Caco-2 (cell line): ENCODE measurements around the gene CAGE1. TPM values are rescaled to one million over a fixed set of nuclear protein-coding genes. Genes with fewer than 3 reads are reported as not detected.

Experiments used
- BruUV-seq: library from RNA; stranded (reverse); fragments of 400-500 nt; replicated peaks from 2 replicates; lab custom pipeline; 2021; lab: Mats Ljungman, UMichigan
- CTCF ChIA-PET: fragments of 300-600 bp; sonication (Branson Sonifier 250); formaldehyde crosslinking; loops from one replicate; lab custom pipeline; 2022; ENCODE audit warnings: antibody characterized with exemption; lab: Charles Lee
- POLR2A ChIA-PET: fragments of 300-600 bp; sonication (Branson Sonifier 250); formaldehyde crosslinking; loops from one replicate; lab custom pipeline; 2022; ENCODE audit warnings: antibody characterized with exemption; lab: Charles Lee
- DNase-seq, 2 experiments: peaks; one replicate each; pipeline versions ENCODE4 v3.0.0 to v3.0.0-alpha.2; 2020 to 2022
- H3K27me3 ChIP-seq: replicated peaks from 2 replicates; pipeline ENCODE4 v1.6.0; 2011; ENCODE audit warnings: low read length; ENCODE audit not compliant: control insufficient read depth, insufficient read depth
- H3K36me3 ChIP-seq: 2 replicates; pipeline ENCODE4 v1.5.1; 2011; ENCODE audit warnings: low read length; ENCODE audit not compliant: control insufficient read depth, insufficient read depth
- H3K4me1 ChIP-seq: fragments of 250-450 bp; sonication (Bioruptor Pico); 2 replicates; pipeline ENCODE4 v1.5.1; 2020; ENCODE audit warnings: mild to moderate bottlenecking
- H3K4me3 ChIP-seq: 2 replicates; pipeline ENCODE4 v1.5.1; 2011; ENCODE audit warnings: low read depth, mild to moderate bottlenecking, control low read depth, low read length
- H3K9me3 ChIP-seq: fragments of 250-450 bp; sonication (Bioruptor Pico); 2 replicates; pipeline ENCODE4 v1.5.1; 2020; ENCODE audit warnings: mild to moderate bottlenecking, moderate library complexity
- H3K27ac Mint-ChIP-seq: one replicate; pipeline ENCODE4 v1.8.0; 2022; ENCODE audit warnings: mixed read lengths; ENCODE audit not compliant: unreplicated experiment
- H3K27me3 Mint-ChIP-seq: one replicate; pipeline ENCODE4 v1.8.0; 2022; ENCODE audit warnings: mixed read lengths; ENCODE audit not compliant: insufficient read depth, unreplicated experiment
- H3K36me3 Mint-ChIP-seq: one replicate; pipeline ENCODE4 v1.8.0; 2022; ENCODE audit warnings: mild to moderate bottlenecking, mixed read lengths; ENCODE audit not compliant: insufficient read depth, unreplicated experiment
- H3K4me1 Mint-ChIP-seq: one replicate; pipeline ENCODE4 v1.8.0; 2022; ENCODE audit warnings: low read depth, mixed read lengths; ENCODE audit not compliant: unreplicated experiment
- H3K4me3 Mint-ChIP-seq: one replicate; pipeline ENCODE4 v1.8.0; 2022; ENCODE audit warnings: mild to moderate bottlenecking, moderate library complexity, mixed read lengths; ENCODE audit not compliant: unreplicated experiment
- H3K9me3 Mint-ChIP-seq: one replicate; pipeline ENCODE4 v1.8.0; 2022; ENCODE audit warnings: mixed read lengths; ENCODE audit not compliant: unreplicated experiment
- CTCF ChIP-seq, 2 experiments: fragments of 200-600 bp in 1 of 2; IDR thresholded peaks; 1 replicate in 1 of 2; 2 replicates in 1 of 2; pipeline versions ENCODE4 v1.5.1 to v1.8.0; 2011 to 2022; ENCODE audit warnings: antibody characterized with exemption in 1 of 2, control low read depth in 1 of 2, inconsistent platforms in 1 of 2, low read depth in 1 of 2, low read length in 1 of 2, mild to moderate bottlenecking in 1 of 2, moderate library complexity in 1 of 2; ENCODE audit not compliant: insufficient read depth in 1 of 2, severe bottlenecking in 1 of 2, unreplicated experiment in 1 of 2
- intact Hi-C: fragments of 100-400 bp; cut with micrococcal nuclease; formaldehyde crosslinking; loops from one replicate; pipeline ENCODE4 v1.10.0; 2022; ENCODE audit not compliant: unreplicated experiment
- total RNA-seq: library from RNA; stranded (reverse); gene quantifications from 2 replicates; pipeline ENCODE4 v1.2.3, GENCODE V29; 2022

Gene CAGE1
- total RNA-seq, 1 experiment from 2014 or later = 0.59 TPM

- no peaks in the 10 kb centered on the region for H3K27me3 ChIP-seq
- ChIA-PET POLR2A (no interaction called here), CTCF (no interaction called here)
- Mint-ChIP-seq H3K27ac (no peak overlapping the region), H3K9me3 (no peaks in the 10 kb centered on the region), H3K4me3 (no peak overlapping the region), H3K4me1 (peaks cover 16% of the 10 kb centered on the region), H3K27me3 (no peaks in the 10 kb centered on the region), H3K36me3 (peaks cover 81% of the 10 kb centered on the region)
- DNase-seq = no peak
- no TSS peak for BruUV-seq
- no peaks in the 10 kb centered on the region for H3K9me3 ChIP-seq
- H3K36me3 ChIP-seq = peaks cover 2% of the 10 kb centered on the region; the same call in 1 of the 2 replicates
- intact Hi-C loops = no loop called here
- 0 out of 2 replicates have a peak, but pooled peaks cover 4% of the 10 kb centered on the region for H3K4me1 ChIP-seq
- no peak overlapping the region for H3K4me3 ChIP-seq
- TF ChIP-seq CTCF (IDR thresholded peaks at IDR 0.05; ENCODE audit: insufficient read depth in 1 of 2, low read depth in 1 of 2, low read length in 1 of 2, severe bottlenecking in 1 of 2, unreplicated experiment in 1 of 2) = no peak
Measured at GRCh38 chr6:7406743-7407142, 17.2 kb upstream of the CAGE1 start.

GRCh38 chr6:7404546-7404945 lies 15.0 kb upstream of the CAGE1 start:
- Mint-ChIP-seq H3K4me1 (peaks cover 2% of the 10 kb centered on the region), H3K9me3 (no peaks in the 10 kb centered on the region), H3K36me3 (peaks cover 71% of the 10 kb centered on the region), H3K27ac (no peak overlapping the region), H3K4me3 (no peak overlapping the region), H3K27me3 (no peaks in the 10 kb centered on the region)
- Histone ChIP-seq H3K4me3 (no peak overlapping the region), H3K36me3 (no peaks in the 10 kb centered on the region; the same call in 1 of the 2 replicates), H3K27me3 (no peaks in the 10 kb centered on the region), H3K9me3 (no peaks in the 10 kb centered on the region), H3K4me1 (0 out of 2 replicates have a peak, but pooled peaks cover 3% of the 10 kb centered on the region)
- intact Hi-C loops = no loop called here
- DNase-seq = no peak
- ChIA-PET CTCF (no interaction called here), POLR2A (no interaction called here)
- BruUV-seq = no TSS peak
- no peak for TF ChIP-seq CTCF (IDR thresholded peaks at IDR 0.05; ENCODE audit: insufficient read depth in 1 of 2, low read depth in 1 of 2, low read length in 1 of 2, severe bottlenecking in 1 of 2, unreplicated experiment in 1 of 2)

GRCh38 chr6:7402716-7403115 lies 13.2 kb upstream of the CAGE1 start:
- H3K9me3 Mint-ChIP-seq = no peaks in the 10 kb centered on the region
- CTCF ChIA-PET = interaction anchor here (0.6 kb wide), 1 partner anchor 289 kb away, joined by 3 read pairs; no protein-coding TSS in a partner anchor
- intact Hi-C loops = no loop called here
- no peak overlapping the region for H3K4me3 ChIP-seq
- H3K4me1 Mint-ChIP-seq = no peaks in the 10 kb centered on the region
- H3K27ac Mint-ChIP-seq = no peak overlapping the region
- no peak for DNase-seq
- no peaks in the 10 kb centered on the region for H3K27me3 Mint-ChIP-seq
- no peaks in the 10 kb centered on the region for H3K9me3 ChIP-seq
- no peak overlapping the region for H3K4me3 Mint-ChIP-seq
- peaks cover 61% of the 10 kb centered on the region for H3K36me3 Mint-ChIP-seq
- TF ChIP-seq CTCF (IDR thresholded peaks at IDR 0.05; ENCODE audit: insufficient read depth in 1 of 2, low read depth in 1 of 2, low read length in 1 of 2, severe bottlenecking in 1 of 2, unreplicated experiment in 1 of 2) = no peak
- H3K4me1 ChIP-seq = no peaks in the 10 kb centered on the region
- POLR2A ChIA-PET = no interaction called here
- no peaks in the 10 kb centered on the region for H3K27me3 ChIP-seq
- no TSS peak for BruUV-seq
- H3K36me3 ChIP-seq = no peaks in the 10 kb centered on the region; the same call in 1 of the 2 replicates
